Hepatocyte (in vitro differentiated cells): Measurements from ENCODE around the gene ST3GAL5. TPM values are rescaled to one million over a fixed set of nuclear protein-coding genes. Genes with fewer than 3 reads are reported as not detected.
A peak's percentile ranks its signal among the peaks of the same experiment; 100 is the strongest.

Experiments
- DNase-seq: peaks from one replicate; pipeline ENCODE4 v3.0.0-alpha.2; 2016; ENCODE audit warnings: low spot score
- H2AFZ ChIP-seq: fragments of 200-600 bp; sonication (generic); 2 replicates; pipeline ENCODE4 v1.6.0; 2016; ENCODE audit warnings: antibody characterized with exemption, mild to moderate bottlenecking
- H3K27ac ChIP-seq: fragments of 200-600 bp; sonication (generic); 2 replicates; pipeline ENCODE4 v1.5.1; 2016; ENCODE audit warnings: mild to moderate bottlenecking
- H3K27me3 ChIP-seq: fragments of 200-600 bp; sonication (generic); 2 replicates; pipeline ENCODE4 v1.6.1; 2016
- H3K36me3 ChIP-seq: fragments of 200-600 bp; sonication (generic); replicated peaks from 2 replicates; pipeline ENCODE4 v1.5.1; 2016; ENCODE audit warnings: low read depth; ENCODE audit not compliant: insufficient read depth
- H3K4me1 ChIP-seq: fragments of 200-600 bp; sonication (generic); 2 replicates; pipeline ENCODE4 v1.5.1; 2016; ENCODE audit warnings: mild to moderate bottlenecking, moderate library complexity; ENCODE audit not compliant: insufficient read depth
- H3K4me2 ChIP-seq: fragments of 200-600 bp; sonication (generic); 2 replicates; pipeline ENCODE4 v1.6.0; 2016
- H3K4me3 ChIP-seq: fragments of 200-600 bp; sonication (generic); 2 replicates; pipeline ENCODE4 v1.5.1; 2016; ENCODE audit warnings: mild to moderate bottlenecking
- H3K79me2 ChIP-seq: fragments of 200-600 bp; sonication (generic); 2 replicates; pipeline ENCODE4 v1.6.0; 2017; ENCODE audit warnings: mild to moderate bottlenecking
- H3K9me2 ChIP-seq: fragments of 200-600 bp; sonication (generic); replicated peaks from 2 replicates; pipeline ENCODE4 v1.6.0; 2017; ENCODE audit warnings: mild to moderate bottlenecking; ENCODE audit not compliant: insufficient read depth
- H3K9me3 ChIP-seq: fragments of 200-600 bp; sonication (generic); 2 replicates; pipeline ENCODE4 v1.5.1; 2016; ENCODE audit warnings: low read depth, mild to moderate bottlenecking
- H4K20me1 ChIP-seq: fragments of 200-600 bp; sonication (generic); 2 replicates; pipeline ENCODE4 v1.6.0; 2016; ENCODE audit warnings: mild to moderate bottlenecking; ENCODE audit not compliant: insufficient read depth, poor library complexity, severe bottlenecking
- EZH2 ChIP-seq: fragments of 200-600 bp; sonication (generic); IDR thresholded peaks from 2 replicates; pipeline ENCODE4 v1.6.1; 2016; ENCODE audit warnings: antibody characterized with exemption, mild to moderate bottlenecking, borderline replicate concordance
- EZH2phosphoT487 ChIP-seq: fragments of 200-600 bp; sonication (generic); IDR thresholded peaks from one replicate; pipeline ENCODE4 v1.6.1; 2018; ENCODE audit warnings: antibody characterized with exemption, mild to moderate bottlenecking, low read depth, moderate library complexity; ENCODE audit not compliant: unreplicated experiment, severe bottlenecking
- WGBS: methylation state at CpG from one replicate; pipeline ENCODE4 v1.1.6; 2016; ENCODE audit warnings: low lambda C conversion rate; ENCODE audit errors: missing lambda C conversion rate; 5-methylcytosine and 5-hydroxymethylcytosine counted together
- polyA plus RNA-seq: library from polyadenylated mRNA; unstranded; fragments of >200 nt; fragmentation: Nextera tagmentation; extraction: Ambion mirVana; gene quantifications from 2 replicates; pipeline ENCODE4 v1.2.1, GENCODE V29; 2016
- total RNA-seq: library from RNA; depleted of rRNA; stranded (reverse); fragments of >200 nt; gene quantifications from 2 replicates; pipeline ENCODE4 v1.2.3, GENCODE V29; 2014
- TF ChIP-seq, protein P1 (sequence below): fragments of 200-600 bp; sonication (generic); IDR thresholded peaks from 2 replicates; pipeline ENCODE4 v1.5.1; 2016; ENCODE audit warnings: antibody characterized with exemption, mild to moderate bottlenecking; ENCODE audit not compliant: poor library complexity

ST3GAL5 gene
- total and polyA plus RNA-seq, 2 experiments from 2014 or later = 24.7 to 25.6 TPM

DNA sequence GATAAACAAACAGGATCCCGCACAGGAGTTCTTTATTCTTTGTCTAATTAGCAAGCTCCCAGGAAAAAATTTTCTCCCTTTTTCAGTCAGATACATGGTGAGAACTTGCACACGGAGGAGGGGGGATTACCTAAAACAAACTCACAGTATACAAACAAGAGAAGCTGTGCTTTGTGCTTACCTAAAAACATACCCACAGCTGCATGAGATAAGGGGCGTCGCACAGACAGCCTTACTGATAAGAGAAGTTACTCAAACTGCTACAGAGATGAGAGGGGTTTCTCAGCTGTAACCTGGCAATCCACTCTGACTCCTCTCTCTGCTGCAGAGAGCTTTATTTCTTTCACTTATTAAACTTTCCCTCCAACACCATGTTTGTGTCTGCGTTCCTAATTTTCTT is 32.9 kb upstream of the ST3GAL5 start:
- Histone ChIP-seq H4K20me1 (no peaks in the 10 kb centered on the region), H3K4me1 (peaks cover 22% of the 10 kb centered on the region), H3K9me3 (no peaks in the 10 kb centered on the region), H3K36me3 (no peaks in the 10 kb centered on the region), H3K4me3 (no peak overlapping the region), H3K27ac (peak overlapping the region; percentile 74), H3K27me3 (no peaks in the 10 kb centered on the region), H3K9me2 (no peaks in the 10 kb centered on the region), H3K79me2 (no peaks in the 10 kb centered on the region), H2AFZ (no peak overlapping the region), H3K4me2 (peak overlapping the region; percentile 50)
- TF ChIP-seq EZH2 = no peak
- DNase-seq = no peak
- WGBS = 18% methylated on average over 5 of the region's 5 CpGs

DNA sequence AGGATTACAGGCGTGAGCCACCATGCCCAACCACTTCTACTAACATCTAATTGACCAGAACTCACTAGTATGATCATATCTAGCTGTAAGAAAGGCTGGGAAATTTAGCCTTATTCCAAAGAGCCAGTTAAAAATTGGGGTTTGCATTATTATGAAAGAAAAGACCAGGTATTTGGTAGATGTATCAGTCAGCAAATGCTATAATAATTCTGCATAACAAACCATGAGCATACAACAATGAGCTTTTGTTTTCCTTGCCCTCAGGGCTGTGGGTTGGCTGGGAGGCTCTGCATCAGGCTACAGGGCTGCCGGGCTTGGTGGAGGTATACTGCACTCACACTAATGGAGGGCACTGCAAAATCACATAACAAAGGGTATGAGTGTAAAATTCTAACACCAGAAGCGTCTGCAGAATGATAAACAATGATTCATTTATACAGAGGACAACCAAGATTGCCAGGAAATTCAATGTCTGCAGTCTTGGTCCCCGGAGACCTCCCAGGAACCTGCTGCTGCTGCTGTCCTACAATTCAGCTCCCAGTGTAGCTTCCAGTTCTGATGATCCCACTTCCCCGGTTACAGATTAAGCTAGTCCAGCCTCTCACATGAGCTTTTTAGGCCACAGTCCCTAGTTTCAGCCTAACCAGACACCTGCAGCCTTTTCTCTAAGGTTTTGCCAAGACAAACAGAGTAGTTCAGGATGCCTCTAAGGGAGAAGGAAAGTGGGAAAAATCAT is 32.2 kb upstream of the ST3GAL5 start:
- peak overlapping the region; percentile 50 for H3K4me2 ChIP-seq
- H3K27ac ChIP-seq = peak overlapping the region; percentile 74
- 39% methylated on average over 5 of the region's 5 CpGs for WGBS

DNA sequence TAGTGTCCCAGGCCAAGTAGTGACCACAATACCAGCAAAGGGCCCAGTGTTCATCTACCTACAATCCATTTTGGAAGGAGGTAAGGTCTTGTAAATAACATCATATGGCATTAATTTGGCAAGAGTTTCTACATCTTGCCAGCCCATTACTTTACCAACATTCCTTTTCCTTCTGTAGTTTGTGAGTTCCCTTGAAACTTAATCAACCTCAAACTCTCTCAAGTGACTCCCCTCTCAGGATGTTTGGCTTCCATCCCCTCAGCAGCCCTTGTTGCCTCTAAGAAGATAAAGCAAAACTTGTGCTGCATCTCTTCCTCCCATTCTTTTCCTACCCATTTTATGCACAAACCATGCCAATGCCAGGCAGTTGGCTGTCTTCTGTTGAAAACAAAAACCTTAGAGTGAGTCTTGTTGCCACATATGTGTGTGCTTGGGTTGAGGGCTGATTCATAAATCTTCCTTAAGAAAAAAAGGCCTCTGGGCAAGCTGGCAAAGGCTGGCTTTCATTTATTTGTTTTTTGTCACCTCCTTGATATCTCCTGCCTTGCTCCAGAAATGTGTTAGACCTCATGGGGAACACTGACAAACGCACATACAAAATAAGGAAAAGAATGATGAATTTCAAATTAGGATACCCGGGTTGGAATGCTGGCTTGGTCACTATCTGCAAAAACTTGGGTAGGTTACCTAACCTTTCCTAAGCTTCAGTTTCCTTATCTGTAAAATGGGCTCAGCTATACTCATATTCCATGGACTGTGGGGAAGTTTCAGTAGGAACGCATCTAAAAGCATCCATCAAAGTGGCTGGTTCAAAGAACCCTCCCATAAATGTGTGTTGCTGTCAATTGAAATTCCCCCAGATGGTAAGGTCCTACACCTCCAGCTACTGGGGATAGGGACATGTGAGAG is 29.4 kb upstream of the ST3GAL5 start:
- Histone ChIP-seq H3K4me2 (no peak overlapping the region), H3K79me2 (no peaks in the 10 kb centered on the region), H3K9me2 (no peaks in the 10 kb centered on the region), H4K20me1 (no peaks in the 10 kb centered on the region), H2AFZ (no peak overlapping the region), H3K36me3 (no peaks in the 10 kb centered on the region), H3K9me3 (no peaks in the 10 kb centered on the region), H3K27ac (no peak overlapping the region), H3K4me3 (no peak overlapping the region), H3K27me3 (no peaks in the 10 kb centered on the region), H3K4me1 (peaks cover 21% of the 10 kb centered on the region)
- WGBS = 53% methylated on average over 3 of the region's 3 CpGs
- no peak for DNase-seq
- TF ChIP-seq EZH2 (no peak), EZH2phosphoT487 (no peak)
- TF ChIP-seq, protein P1, sequence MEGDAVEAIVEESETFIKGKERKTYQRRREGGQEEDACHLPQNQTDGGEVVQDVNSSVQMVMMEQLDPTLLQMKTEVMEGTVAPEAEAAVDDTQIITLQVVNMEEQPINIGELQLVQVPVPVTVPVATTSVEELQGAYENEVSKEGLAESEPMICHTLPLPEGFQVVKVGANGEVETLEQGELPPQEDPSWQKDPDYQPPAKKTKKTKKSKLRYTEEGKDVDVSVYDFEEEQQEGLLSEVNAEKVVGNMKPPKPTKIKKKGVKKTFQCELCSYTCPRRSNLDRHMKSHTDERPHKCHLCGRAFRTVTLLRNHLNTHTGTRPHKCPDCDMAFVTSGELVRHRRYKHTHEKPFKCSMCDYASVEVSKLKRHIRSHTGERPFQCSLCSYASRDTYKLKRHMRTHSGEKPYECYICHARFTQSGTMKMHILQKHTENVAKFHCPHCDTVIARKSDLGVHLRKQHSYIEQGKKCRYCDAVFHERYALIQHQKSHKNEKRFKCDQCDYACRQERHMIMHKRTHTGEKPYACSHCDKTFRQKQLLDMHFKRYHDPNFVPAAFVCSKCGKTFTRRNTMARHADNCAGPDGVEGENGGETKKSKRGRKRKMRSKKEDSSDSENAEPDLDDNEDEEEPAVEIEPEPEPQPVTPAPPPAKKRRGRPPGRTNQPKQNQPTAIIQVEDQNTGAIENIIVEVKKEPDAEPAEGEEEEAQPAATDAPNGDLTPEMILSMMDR = no peak

More for the DNA sequence above, 32.2 kb upstream of the ST3GAL5 start:
- Histone ChIP-seq H3K9me2 (no peaks in the 10 kb centered on the region), H3K4me1 (peaks cover 21% of the 10 kb centered on the region), H4K20me1 (no peaks in the 10 kb centered on the region), H2AFZ (no peak overlapping the region), H3K79me2 (no peaks in the 10 kb centered on the region), H3K27me3 (no peaks in the 10 kb centered on the region), H3K4me3 (no peak overlapping the region), H3K36me3 (no peaks in the 10 kb centered on the region), H3K9me3 (no peaks in the 10 kb centered on the region)
- TF ChIP-seq EZH2phosphoT487 (no peak), EZH2 (no peak)
- TF ChIP-seq, protein P1 = no peak
- peak; percentile 28 for DNase-seq
